NT2/D1 (cell line): Measurements from ENCODE around the gene C2orf72.

ENCODE experiments used
- DNase-seq: peaks from one replicate; pipeline ENCODE4 v3.0.0-alpha.2; 2011; ENCODE audit warnings: low read depth, low spot score
- H3K27me3 ChIP-seq: 2 replicates; pipeline ENCODE4 v1.6.0; 2011; ENCODE audit warnings: mild to moderate bottlenecking; ENCODE audit not compliant: insufficient read length, insufficient read depth
- H3K36me3 ChIP-seq: 2 replicates; pipeline ENCODE4 v1.6.1; 2011; ENCODE audit warnings: mild to moderate bottlenecking, low read length, mixed read lengths; ENCODE audit not compliant: insufficient read depth, insufficient read length
- H3K4me1 ChIP-seq: 2 replicates; pipeline ENCODE4 v1.5.1; 2011; ENCODE audit not compliant: insufficient read depth, insufficient read length
- H3K4me3 ChIP-seq: 2 replicates; pipeline ENCODE4 v1.5.1; 2011; ENCODE audit warnings: low read depth; ENCODE audit not compliant: insufficient read length
- H3K9ac ChIP-seq: 2 replicates; pipeline ENCODE4 v1.6.0; 2011; ENCODE audit warnings: low read depth; ENCODE audit not compliant: insufficient read length
- H3K9me3 ChIP-seq: 2 replicates; pipeline ENCODE4 v1.5.1; 2011; ENCODE audit warnings: mild to moderate bottlenecking, low read length; ENCODE audit not compliant: insufficient read depth
- SUZ12 ChIP-seq: IDR thresholded peaks from 2 replicates; pipeline ENCODE4 v1.6.1; 2011; ENCODE audit not compliant: insufficient read length, insufficient read depth; ENCODE audit errors: extremely low read depth
- YY1 ChIP-seq: IDR thresholded peaks from 2 replicates; pipeline ENCODE4 v1.6.1; 2011; ENCODE audit not compliant: insufficient read length, insufficient read depth
- ZNF274 ChIP-seq: IDR thresholded peaks from 2 replicates; pipeline ENCODE4 v1.6.1; 2011; ENCODE audit warnings: mild to moderate bottlenecking, low read depth, low read length

The C2orf72 gene

DNA sequence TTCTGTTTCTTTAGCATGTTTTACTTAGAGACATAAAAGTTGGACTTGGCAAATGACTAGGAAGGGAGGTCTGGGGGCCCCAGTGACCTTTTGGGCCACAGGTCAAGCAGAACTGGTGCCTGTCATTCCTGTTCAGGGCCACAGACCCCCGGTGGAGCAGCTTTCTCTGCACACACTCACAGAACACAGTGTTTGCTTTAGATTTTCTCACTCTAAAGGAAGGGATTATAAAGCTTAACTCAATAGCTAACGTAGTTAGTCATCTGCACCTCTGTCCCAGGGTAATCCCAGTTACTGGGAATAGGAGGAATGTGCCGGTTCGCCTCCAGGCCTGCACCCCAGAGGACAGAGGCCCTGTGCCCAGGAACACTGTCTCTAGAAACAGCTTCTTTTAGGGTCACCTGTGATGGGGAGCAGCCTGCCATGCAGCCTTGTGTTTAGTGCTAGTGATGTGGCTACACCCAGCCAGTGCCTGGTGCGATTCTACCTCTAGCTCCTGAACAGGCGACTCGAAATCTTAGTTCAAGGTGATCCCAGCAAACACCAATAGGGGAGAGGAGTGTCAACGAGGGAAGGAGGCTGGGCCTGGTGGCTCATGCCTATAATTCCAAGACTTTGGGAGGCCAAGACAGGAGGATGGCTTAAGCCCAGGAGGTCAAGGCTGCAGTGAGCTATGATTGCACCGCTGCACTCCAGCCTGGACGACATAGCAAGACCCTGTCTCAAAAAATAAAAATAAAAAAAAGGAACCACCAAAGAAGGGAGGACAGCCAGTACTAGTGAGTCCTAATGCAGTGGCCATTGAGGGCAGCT lies 29.8 kb upstream of the C2orf72 start:
- Histone ChIP-seq H3K9ac (no peak overlapping the region), H3K9me3 (no peaks in the 10 kb centered on the region), H3K4me1 (peaks cover 6% of the 10 kb centered on the region), H3K36me3 (no peaks in the 10 kb centered on the region), H3K4me3 (no peak overlapping the region), H3K27me3 (no peaks in the 10 kb centered on the region)
- no peak for DNase-seq
- TF ChIP-seq ZNF274, result no peak
- no peak for TF ChIP-seq YY1
- no peak for TF ChIP-seq SUZ12

DNA sequence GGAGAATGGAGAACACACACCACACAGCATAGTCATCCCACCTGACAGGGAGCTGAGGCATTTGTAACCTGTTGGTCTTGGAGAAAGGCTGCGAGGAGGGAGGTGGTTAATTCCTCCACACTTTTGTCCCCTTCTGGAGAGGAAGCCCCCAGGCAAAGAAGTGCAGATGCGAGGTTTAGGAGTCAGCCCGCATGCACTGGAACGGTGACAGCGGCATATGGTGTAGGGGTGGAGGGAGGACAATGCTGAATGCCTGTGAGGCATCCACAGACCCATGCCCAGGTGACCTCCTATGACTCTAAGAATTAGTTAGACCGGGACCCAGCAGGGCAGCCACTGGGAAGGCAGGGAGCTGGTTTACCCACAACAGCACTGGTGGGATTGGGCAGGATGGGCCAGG lies 29.2 kb upstream of the C2orf72 start:
- DNase-seq, result no peak
- TF ChIP-seq SUZ12, result no peak
- no peak for TF ChIP-seq ZNF274
- TF ChIP-seq YY1, result no peak
- Histone ChIP-seq H3K9ac (no peak overlapping the region), H3K4me1 (peaks cover 6% of the 10 kb centered on the region), H3K4me3 (no peak overlapping the region), H3K9me3 (no peaks in the 10 kb centered on the region), H3K36me3 (no peaks in the 10 kb centered on the region), H3K27me3 (no peaks in the 10 kb centered on the region)

GRCh38 chr2:231009236-231009919 lies 27.9 kb upstream of the C2orf72 start:
- Histone ChIP-seq H3K4me3 (no peak overlapping the region), H3K4me1 (peaks cover 6% of the 10 kb centered on the region), H3K9ac (no peak overlapping the region), H3K36me3 (no peaks in the 10 kb centered on the region), H3K9me3 (no peaks in the 10 kb centered on the region), H3K27me3 (no peaks in the 10 kb centered on the region)
- DNase-seq, result no peak
- TF ChIP-seq YY1, result no peak
- TF ChIP-seq SUZ12, result no peak
- TF ChIP-seq ZNF274, result no peak

GRCh38 chr2:231010201-231010730 lies 27.1 kb upstream of the C2orf72 start:
- DNase-seq, result no peak
- H3K27me3 ChIP-seq, result no peaks in the 10 kb centered on the region
- peaks cover 14% of the 10 kb centered on the region for H3K4me1 ChIP-seq
- H3K9me3 ChIP-seq, result no peaks in the 10 kb centered on the region
- no peaks in the 10 kb centered on the region for H3K36me3 ChIP-seq
- H3K4me3 ChIP-seq, result no peak overlapping the region
- no peak overlapping the region for H3K9ac ChIP-seq
- TF ChIP-seq YY1 (no peak), ZNF274 (no peak), SUZ12 (no peak)

DNA sequence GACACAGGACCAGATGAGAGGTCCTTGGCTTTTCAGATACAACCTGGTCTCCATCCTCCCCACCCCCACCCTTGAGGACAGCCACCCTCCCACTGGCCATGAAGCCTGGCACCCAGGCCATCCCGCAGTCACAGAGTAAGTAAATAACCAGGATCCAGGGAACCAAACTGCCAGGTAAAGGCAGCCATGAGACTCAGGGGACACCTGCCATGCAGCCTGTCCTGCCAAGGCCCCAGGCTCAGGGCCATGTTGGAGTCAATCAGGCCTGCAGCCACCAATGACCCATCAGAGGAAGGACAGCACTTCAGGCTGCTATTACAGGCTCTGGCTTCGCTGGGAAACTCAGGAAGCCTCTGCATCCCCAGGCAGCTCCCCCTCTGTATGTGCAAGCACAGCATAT lies 25.8 kb upstream of the C2orf72 start:
- no peak overlapping the region for H3K9ac ChIP-seq
- H3K27me3 ChIP-seq, result no peaks in the 10 kb centered on the region
- no peaks in the 10 kb centered on the region for H3K9me3 ChIP-seq
- no peak for DNase-seq
- H3K4me3 ChIP-seq, result no peak overlapping the region
- TF ChIP-seq SUZ12 (no peak), ZNF274 (no peak), YY1 (no peak)
- peaks cover 17% of the 10 kb centered on the region for H3K4me1 ChIP-seq
- no peaks in the 10 kb centered on the region for H3K36me3 ChIP-seq

DNA sequence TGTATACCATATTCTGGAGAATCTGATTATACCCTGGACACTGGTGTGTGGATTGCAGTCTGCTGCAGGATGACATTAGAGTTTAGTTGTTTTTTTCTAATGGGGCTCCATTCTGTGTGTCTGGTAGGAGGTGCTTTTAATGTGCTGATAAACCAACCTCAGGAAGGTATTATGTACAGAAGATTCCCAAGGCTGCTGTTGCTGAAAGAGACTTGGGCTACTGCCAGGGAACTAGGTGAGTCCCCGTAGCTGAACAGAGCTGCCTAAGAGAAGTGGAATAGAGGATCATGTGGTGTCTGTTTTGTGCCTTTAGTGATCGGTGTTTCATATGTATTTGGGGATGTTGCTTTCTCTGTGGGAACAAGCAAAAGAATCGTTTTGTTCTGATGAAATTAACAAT lies 24.9 kb upstream of the C2orf72 start:
- Histone ChIP-seq H3K9ac (no peak overlapping the region), H3K4me3 (no peak overlapping the region), H3K4me1 (peaks cover 20% of the 10 kb centered on the region), H3K27me3 (no peaks in the 10 kb centered on the region), H3K36me3 (no peaks in the 10 kb centered on the region), H3K9me3 (no peaks in the 10 kb centered on the region)
- no peak for DNase-seq
- TF ChIP-seq SUZ12 (no peak), YY1 (no peak), ZNF274 (no peak)

GRCh38 chr2:231013820-231014219 lies 23.5 kb upstream of the C2orf72 start:
- TF ChIP-seq SUZ12 (no peak), YY1 (no peak), ZNF274 (no peak)
- DNase-seq, result no peak
- Histone ChIP-seq H3K36me3 (no peaks in the 10 kb centered on the region), H3K27me3 (no peaks in the 10 kb centered on the region), H3K9me3 (no peaks in the 10 kb centered on the region), H3K4me1 (peaks cover 14% of the 10 kb centered on the region), H3K4me3 (no peak overlapping the region), H3K9ac (no peak overlapping the region)
